HCT116 (cell line): ENCODE results near the gene GTF2F1. TPM values are rescaled to one million over a fixed set of nuclear protein-coding genes. Genes with fewer than 3 reads are reported as not detected.
"Not testable (repeated sequence)": the region's sequence is repeated elsewhere in the genome, so short reads cannot be mapped to it uniquely, and the experiment has no call there.

Experiments used
- ATAC-seq: fragments of 200-7000 bp; cut with Tn5 transposase; 2 replicates; pipeline ENCODE4 v1.9.1; 2020; ENCODE audit warnings: mild to moderate bottlenecking, moderate library complexity
- BruUV-seq: library from RNA; stranded (reverse); fragments of 400-500 nt; replicated peaks from 2 replicates; lab custom pipeline; 2021; lab: Mats Ljungman, UMichigan
- CTCF ChIA-PET: fragments of 300-600 bp; sonication (Branson Sonifier 250); formaldehyde crosslinking; loops from one replicate; lab custom pipeline; 2021; ENCODE audit warnings: antibody characterized with exemption; lab: Charles Lee
- POLR2A ChIA-PET: fragments of 300-600, 350-600 bp; sonication (Branson Sonifier 250); formaldehyde crosslinking; loops from one replicate; lab custom pipeline; 2021; ENCODE audit warnings: antibody characterized with exemption; lab: Charles Lee
- RAD21 ChIA-PET, 2 experiments: fragments of 300-600 bp; sonication (Branson Sonifier 250); formaldehyde crosslinking; loops; one replicate each; lab custom pipeline; 2023; ENCODE audit warnings: low total read pairs in 2 of 2; ENCODE audit not compliant: uncharacterized antibody in 2 of 2, unreplicated experiment in 2 of 2, low non-redundant PET in 1 of 2; lab: Charles Lee
- DNase-seq: peaks from one replicate; pipeline ENCODE4 v3.0.0-alpha.2; 2010; ENCODE audit warnings: low read depth, low spot score
- H2AFZ ChIP-seq: fragments of 200-600 bp; shearing (Covaris generic), sonication (generic); 2 replicates; pipeline ENCODE4 v1.6.1; 2017; ENCODE audit warnings: low read depth, mixed run types, mixed read lengths, antibody characterized with exemption, low read length; ENCODE audit not compliant: poor library complexity, severe bottlenecking
- H3K27ac ChIP-seq: 2 replicates; pipeline ENCODE4 v1.5.1; 2012; ENCODE audit warnings: low read depth, low read length
- H3K27me3 ChIP-seq: fragments of 200-600 bp; sonication (generic); 2 replicates; pipeline ENCODE4 v1.6.1; 2016; ENCODE audit warnings: mixed run types, low read length, mixed read lengths; ENCODE audit not compliant: insufficient read depth
- H3K36me3 ChIP-seq, 2 experiments: fragments of 200-500 bp in 1 of 2; fragments of 200-600 bp in 1 of 2; sonication (Bioruptor generic) in 1 of 2; sonication (generic) in 1 of 2; 2 replicates each; pipeline versions ENCODE4 v1.5.1 to v1.6.1; 2014 to 2016; ENCODE audit warnings: low read length in 2 of 2, inconsistent platforms in 1 of 2, mixed read lengths in 1 of 2, mixed run types in 1 of 2; ENCODE audit not compliant: insufficient read depth in 2 of 2, control insufficient read depth in 1 of 2
- H3K4me1 ChIP-seq, 2 experiments: fragments of 200-600 bp in 1 of 2; sonication (generic) in 1 of 2; 2 replicates each; pipeline versions ENCODE4 v1.5.1 to v1.6.1; 2012 to 2017; ENCODE audit warnings: low read length in 2 of 2, inconsistent platforms in 1 of 2, mild to moderate bottlenecking in 1 of 2, mixed read lengths in 1 of 2, mixed run types in 1 of 2, moderate library complexity in 1 of 2; ENCODE audit not compliant: insufficient read depth in 2 of 2, control insufficient read depth in 1 of 2
- H3K4me2 ChIP-seq: fragments of 200-600 bp; sonication (generic); 2 replicates; pipeline ENCODE4 v1.6.1; 2017; ENCODE audit warnings: mixed run types, low read length, mixed read lengths
- H3K4me3 ChIP-seq, 2 experiments: fragments of 200-600 bp in 1 of 2; sonication (generic) in 1 of 2; replicated peaks in 1 of 2; 2 replicates each; pipeline ENCODE4 v1.5.1; 2011 to 2016; ENCODE audit warnings: low read length in 2 of 2, control low read depth in 1 of 2, low read depth in 1 of 2, mild to moderate bottlenecking in 1 of 2, mixed read lengths in 1 of 2, mixed run types in 1 of 2
- H3K79me2 ChIP-seq: fragments of 200-600 bp; sonication (generic); 2 replicates; pipeline ENCODE4 v1.6.1; 2017; ENCODE audit warnings: mild to moderate bottlenecking, mixed run types, low read length, moderate library complexity, mixed read lengths; ENCODE audit not compliant: insufficient read depth
- H3K9ac ChIP-seq: fragments of 200-600 bp; sonication (generic); 2 replicates; pipeline ENCODE4 v1.6.1; 2016; ENCODE audit warnings: low read length, mixed read lengths
- H3K9me2 ChIP-seq: fragments of 200-600 bp; sonication (generic), shearing (Covaris generic); 2 replicates; pipeline ENCODE4 v1.6.1; 2017; ENCODE audit warnings: mixed run types, mild to moderate bottlenecking, moderate library complexity; ENCODE audit not compliant: insufficient read depth
- H3K9me3 ChIP-seq, 2 experiments: fragments of 200-500 bp in 1 of 2; fragments of 200-600 bp in 1 of 2; sonication (Bioruptor generic) in 1 of 2; sonication (generic) in 1 of 2; 2 replicates each; pipeline ENCODE4 v1.6.1; 2014 to 2017; ENCODE audit warnings: low read length in 2 of 2, mixed read lengths in 2 of 2, inconsistent platforms in 1 of 2, low read depth in 1 of 2, mild to moderate bottlenecking in 1 of 2, mixed run types in 1 of 2, moderate library complexity in 1 of 2; ENCODE audit not compliant: control insufficient read depth in 1 of 2, insufficient read depth in 1 of 2
- H4K20me1 ChIP-seq: fragments of 200-600 bp; sonication (generic), shearing (Covaris generic); 2 replicates; pipeline ENCODE4 v1.6.1; 2017; ENCODE audit warnings: mixed run types, mild to moderate bottlenecking, moderate library complexity; ENCODE audit not compliant: insufficient read depth
- CBX3 ChIP-seq: IDR thresholded peaks from 2 replicates; pipeline ENCODE4 v1.6.1; 2012; ENCODE audit warnings: low read depth
- EZH2 ChIP-seq: fragments of 200-600 bp; sonication (generic); IDR thresholded peaks from 2 replicates; pipeline ENCODE4 v1.6.1; 2017; ENCODE audit warnings: antibody characterized with exemption, mixed run types
- POLR2AphosphoS5 ChIP-seq: IDR thresholded peaks from 2 replicates; pipeline ENCODE4 v1.6.1; 2011; ENCODE audit warnings: mild to moderate bottlenecking, low read depth, low read length, moderate library complexity
- SRF ChIP-seq: IDR thresholded peaks from 2 replicates; pipeline ENCODE4 v1.6.1; 2012; ENCODE audit warnings: low read depth
- YY1 ChIP-seq: IDR thresholded peaks from 2 replicates; pipeline ENCODE4 v1.6.1; 2011; ENCODE audit warnings: low read length, low read depth, moderate library complexity, mild to moderate bottlenecking; ENCODE audit not compliant: insufficient replicate concordance; ENCODE audit errors: extremely low read depth
- intact Hi-C: fragments of 100-400 bp; cut with micrococcal nuclease; formaldehyde crosslinking; loops from 2 replicates; pipeline ENCODE4 v1.10.0; 2022
- total RNA-seq: library from RNA; stranded (reverse); gene quantifications from one replicate; pipeline ENCODE4 v1.2.1, GENCODE V29; 2021; ENCODE audit not compliant: unreplicated experiment

Gene GTF2F1
- total RNA-seq, 1 experiment from 2014 or later: 82.0 TPM

DNA sequence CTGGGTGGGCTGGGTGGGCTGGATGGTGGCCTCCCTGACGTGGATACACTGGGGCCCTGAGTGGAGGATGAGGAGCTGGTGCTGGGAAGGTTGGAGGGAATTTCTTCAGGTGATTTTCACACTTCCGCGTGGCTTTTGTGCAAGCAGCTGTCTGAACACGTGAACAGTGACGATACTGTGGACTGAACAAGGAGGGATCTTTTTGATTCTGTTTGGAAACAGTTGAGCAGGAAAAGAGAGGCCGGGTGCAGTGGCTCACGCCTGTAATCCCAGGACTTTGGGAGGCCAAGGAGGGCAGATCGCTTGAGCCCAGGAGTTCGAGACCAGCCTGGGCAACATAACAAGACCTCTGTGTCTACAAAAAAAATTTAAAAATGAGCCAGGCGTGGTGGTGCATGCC, 9.1 kb upstream of the GTF2F1 start:
- H3K27ac ChIP-seq: no peak overlapping the region
- RAD21 ChIA-PET: no interaction called here
- no peak for ATAC-seq
- H3K4me3 ChIP-seq: no peak overlapping the region
- DNase-seq: no peak
- TF ChIP-seq SRF (no peak), YY1 (no peak), POLR2AphosphoS5 (no peak), CBX3 (no peak), EZH2 (no peak)
- H3K9ac ChIP-seq: no peak overlapping the region
- no peaks in the 10 kb centered on the region for H4K20me1 ChIP-seq
- H3K4me1 ChIP-seq: no peaks in the 10 kb centered on the region
- CTCF ChIA-PET: no interaction called here
- POLR2A ChIA-PET: interaction anchor here (0.5 kb wide), 1 partner anchor 202 kb away, joined by 4 read pairs; no protein-coding TSS in a partner anchor
- H2AFZ ChIP-seq: no peak overlapping the region
- H3K4me2 ChIP-seq: no peak overlapping the region
- intact Hi-C loops: no loop called here
- BruUV-seq: no TSS peak
- no peaks in the 10 kb centered on the region for H3K79me2 ChIP-seq
- H3K27me3 ChIP-seq: no peaks in the 10 kb centered on the region
- no peaks in the 10 kb centered on the region for H3K9me3 ChIP-seq
- no peaks in the 10 kb centered on the region for H3K9me2 ChIP-seq
- no peaks in the 10 kb centered on the region for H3K36me3 ChIP-seq

DNA sequence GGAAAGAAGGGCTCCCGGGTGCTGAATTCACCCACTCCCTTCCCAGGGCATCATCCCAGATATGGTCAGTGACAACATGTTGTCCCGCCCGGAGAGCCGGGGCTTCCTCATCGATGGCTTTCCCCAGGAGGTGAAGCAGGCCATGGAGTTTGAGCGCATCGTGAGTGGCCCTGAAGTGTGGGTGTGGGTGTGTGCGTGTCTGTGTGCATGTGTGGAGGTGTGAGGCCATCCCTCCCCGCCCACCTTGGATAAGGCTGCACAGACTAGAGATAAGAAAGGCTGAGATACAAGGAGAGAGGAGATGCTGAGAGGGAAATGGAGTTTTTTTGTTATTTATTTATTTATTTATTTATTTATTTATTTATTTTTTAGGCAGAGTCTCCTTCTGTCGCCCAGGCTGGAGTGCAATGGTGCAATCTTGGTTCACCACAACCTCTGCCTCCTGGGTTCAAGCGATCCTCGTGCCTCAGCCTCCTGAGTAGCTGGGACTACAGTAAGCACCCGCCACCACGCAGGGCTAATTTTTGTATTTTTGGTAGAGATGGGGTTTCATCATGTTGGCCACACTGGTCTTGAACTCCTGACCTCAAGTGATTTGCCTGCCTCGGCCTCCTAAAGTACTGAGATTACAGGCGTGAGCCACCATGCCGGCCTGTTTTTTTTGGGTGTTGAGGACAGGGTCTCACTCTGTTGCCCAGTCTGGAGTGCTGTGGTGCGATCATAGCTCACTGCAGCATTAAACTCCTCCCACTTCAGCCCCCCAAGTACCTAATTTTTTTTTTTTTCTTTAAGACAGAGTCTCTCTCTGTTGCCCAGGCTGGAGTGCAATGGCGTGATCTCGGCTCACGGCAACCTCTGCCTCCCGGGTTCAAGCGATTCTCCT, 7.3 kb upstream of the GTF2F1 start:
- H3K36me3 ChIP-seq, H3K27me3 ChIP-seq, ATAC-seq, H3K9me2 ChIP-seq, DNase-seq, H3K9me3 ChIP-seq, H2AFZ ChIP-seq, H3K27ac ChIP-seq, BruUV-seq, H3K79me2 ChIP-seq, H3K4me3 ChIP-seq, H3K9ac ChIP-seq, RAD21 ChIA-PET, CTCF ChIA-PET, H3K4me2 ChIP-seq, H4K20me1 ChIP-seq, POLR2A ChIA-PET, H3K4me1 ChIP-seq, intact Hi-C loops: not testable (repeated sequence)
